Cardiac muscle cell (in vitro differentiated cells and primary cell): ENCODE measurements around the gene IP6K3. TPM values are rescaled to one million over a fixed set of nuclear protein-coding genes. Genes with fewer than 3 reads are reported as not detected.

Experiments used
- DNase-seq, 2 donors: peaks; one replicate each; pipeline versions ENCODE4 v3.0.0 to v3.0.0-alpha.2; 2010 to 2017; ENCODE audit warnings: low read depth in 1 of 2, low spot score in 1 of 2
- H3K27ac ChIP-seq: fragments of 200-600 bp; sonication (generic); 2 replicates; pipeline ENCODE4 v1.5.1; 2016
- H3K27me3 ChIP-seq: fragments of 200-600 bp; sonication (generic); 2 replicates; pipeline ENCODE4 v1.6.0; 2016; ENCODE audit warnings: control low read depth
- H3K36me3 ChIP-seq: fragments of 200-600 bp; sonication (generic); 2 replicates; pipeline ENCODE4 v1.5.1; 2016; ENCODE audit warnings: control low read depth
- H3K4me1 ChIP-seq: fragments of 200-600 bp; sonication (generic); 2 replicates; pipeline ENCODE4 v1.8.1; 2017; ENCODE audit warnings: low read depth, mild to moderate bottlenecking, mixed run types
- H3K4me3 ChIP-seq: fragments of 200-600 bp; sonication (generic); 2 replicates; pipeline ENCODE4 v1.5.1; 2016; ENCODE audit warnings: mild to moderate bottlenecking
- H3K9me3 ChIP-seq: fragments of 200-600 bp; sonication (generic); 2 replicates; pipeline ENCODE4 v1.5.1; 2017; ENCODE audit warnings: low read depth, mild to moderate bottlenecking, control low read depth
- CTCF ChIP-seq: IDR thresholded peaks from 2 replicates; pipeline ENCODE4 v1.5.1; 2012; ENCODE audit warnings: low read depth, mild to moderate bottlenecking, low read length
- polyA plus RNA-seq: library from polyadenylated mRNA; unstranded; fragments of >200 nt; fragmentation: Nextera tagmentation; extraction: Ambion mirVana; gene quantifications from 2 replicates; pipeline ENCODE4 v1.2.1, GENCODE V29; 2016
- total RNA-seq: library from RNA; depleted of rRNA; stranded (reverse); fragments of >200 nt; gene quantifications from 2 replicates; pipeline ENCODE4 v1.2.3, GENCODE V29; 2016

Gene IP6K3
- total and polyA plus RNA-seq, 2 experiments from 2014 or later: 2.9 to 5.0 TPM

- TF ChIP-seq CTCF: peak; percentile 9
- peak overlapping the region; percentile 67 for H3K27ac ChIP-seq
- no peaks in the 10 kb centered on the region for H3K27me3 ChIP-seq
- DNase-seq: peak in 1 of 2 donors; percentile 65
- H3K4me3 ChIP-seq: peak overlapping the region; percentile 3
- H3K9me3 ChIP-seq: no peaks in the 10 kb centered on the region
- peaks cover 42% of the 10 kb centered on the region for H3K4me1 ChIP-seq
- H3K36me3 ChIP-seq: no peaks in the 10 kb centered on the region
Observed at GRCh38 chr6:33746036-33746600, 587 bp downstream of the IP6K3 start.

- H3K36me3 ChIP-seq: no peaks in the 10 kb centered on the region
- no peaks in the 10 kb centered on the region for H3K27me3 ChIP-seq
- no peaks in the 10 kb centered on the region for H3K9me3 ChIP-seq
- DNase-seq: no peak
- peaks cover 38% of the 10 kb centered on the region for H3K4me1 ChIP-seq
- no peak for TF ChIP-seq CTCF
- H3K4me3 ChIP-seq: no peak overlapping the region
- H3K27ac ChIP-seq: peak overlapping the region; percentile 67
Observed at GRCh38 chr6:33745548-33745947, 1.2 kb downstream of the IP6K3 start.

- H3K27ac ChIP-seq: peak overlapping the region; percentile 67
- no peaks in the 10 kb centered on the region for H3K36me3 ChIP-seq
- no peaks in the 10 kb centered on the region for H3K9me3 ChIP-seq
- H3K4me1 ChIP-seq: peaks cover 38% of the 10 kb centered on the region
- no peak overlapping the region for H3K4me3 ChIP-seq
- TF ChIP-seq CTCF: no peak
- no peak for DNase-seq
- H3K27me3 ChIP-seq: no peaks in the 10 kb centered on the region
Observed at GRCh38 chr6:33744895-33745546, 1.7 kb downstream of the IP6K3 start.

GRCh38 chr6:33744001-33744848 lies 2.5 kb downstream of the IP6K3 start:
- Histone ChIP-seq H3K4me3 (no peak overlapping the region), H3K4me1 (peaks cover 38% of the 10 kb centered on the region), H3K27me3 (no peaks in the 10 kb centered on the region)

More at GRCh38 chr6:33744001-33744848, 2.5 kb downstream of the IP6K3 start:
- Histone ChIP-seq H3K9me3 (no peaks in the 10 kb centered on the region), H3K36me3 (no peaks in the 10 kb centered on the region), H3K27ac (peak overlapping the region; percentile 67)
- peak; percentile 92 for TF ChIP-seq CTCF
- peak; percentile 79 to 82 for DNase-seq
